NOMO-1 (cell line): ENCODE results near the gene PFDN1.
"Not testable (repeated sequence)": the region's sequence is repeated elsewhere in the genome, so short reads cannot be mapped to it uniquely, and the experiment has no call there.

Experiments
- DNase-seq, 2 experiments: peaks; one replicate each; lab custom pipeline; 2025; ENCODE audit not compliant: unreplicated experiment in 2 of 2; lab: John Stamatoyannopoulos, UW

PFDN1 gene

GRCh38 chr5:140219068-140219991 lies 83.6 kb downstream of the PFDN1 start:
- no peak for DNase-seq

- no peak for DNase-seq
These were observed 85.4 kb downstream of the PFDN1 start for GRCh38 chr5:140217299-140218026.

GRCh38 chr5:140216478-140217074 lies 86.3 kb downstream of the PFDN1 start:
- no peak for DNase-seq

- peak in 1 of 2 experiments; percentile 9 for DNase-seq
These were observed 87.6 kb downstream of the PFDN1 start for GRCh38 chr5:140215276-140215675.

GRCh38 chr5:140214831-140215230 lies 88.1 kb downstream of the PFDN1 start:
- DNase-seq, result peak in 1 of 2 experiments; percentile 67

- no peak for DNase-seq
These were observed 89.4 kb downstream of the PFDN1 start for GRCh38 chr5:140213370-140213983.

- DNase-seq, result no peak
These were observed 94.8 kb downstream of the PFDN1 start for GRCh38 chr5:140208065-140208464.

- DNase-seq, result peak in 1 of 2 experiments; percentile 21
These were observed 95.5 kb downstream of the PFDN1 start for GRCh38 chr5:140207250-140207964.

GRCh38 chr5:140205952-140206351 lies 96.9 kb downstream of the PFDN1 start:
- no peak for DNase-seq

GRCh38 chr5:140205216-140205615 lies 97.7 kb downstream of the PFDN1 start:
- DNase-seq, result peak in 1 of 2 experiments; percentile 38

- no peak for DNase-seq
These were observed 100.3 kb downstream of the PFDN1 start for GRCh38 chr5:140202610-140203009.

GRCh38 chr5:140202078-140202477 lies 100.8 kb downstream of the PFDN1 start:
- no peak for DNase-seq

GRCh38 chr5:140198915-140199314 lies 104.0 kb downstream of the PFDN1 start:
- not testable (repeated sequence) for DNase-seq

GRCh38 chr5:140197023-140197422 lies 105.9 kb downstream of the PFDN1 start:
- no peak for DNase-seq

- peak; percentile 43 to 77 for DNase-seq
These were observed 106.6 kb downstream of the PFDN1 start for GRCh38 chr5:140196115-140196814.
